Measurements from ENCODE around the gene SIAH1. TPM values are rescaled to one million over a fixed set of nuclear protein-coding genes. Genes with fewer than 3 reads are reported as not detected.

The SIAH1 gene
- total and polyA plus RNA-seq, 2 of the 8 experiments (the other 6 are each of a cell fraction or from before 2014, with no cell fraction given) = 19.5 to 33.9 TPM

GRCh38 chr16:48405153-48405552 lies 19.9 kb upstream of the SIAH1 start:
- no peaks in the 10 kb centered on the region for H3K36me3 ChIP-seq (ENCODE audit: control insufficient read depth in 2 of 4, insufficient read depth in 4 of 4, low read length in 3 of 4)
- H3K18ac ChIP-seq (ENCODE audit: extremely low read depth, low read length) = no peak overlapping the region
- no peak overlapping the region for H3K4ac ChIP-seq (replicated peaks; ENCODE audit: insufficient read length, low read depth, low read length)
- peaks cover 0 to 5% (median 3%) of the 10 kb centered on the region in 4 experiments; a peak in 3 of 7 replicates for H3K4me1 ChIP-seq (replicated peaks in 1 of 4; ENCODE audit: control insufficient read depth in 3 of 4, insufficient read depth in 4 of 4, low read length in 3 of 4)
- no peaks in the 10 kb centered on the region for H3K23me2 ChIP-seq (ENCODE audit: low read depth, low read length)
- no peak overlapping the region for H4K91ac ChIP-seq (replicated peaks; ENCODE audit: insufficient read length, low read length)
- H3K9me3 ChIP-seq (ENCODE audit: insufficient read depth in 2 of 2, low read depth in 1 of 2, low read length in 1 of 2) = no peaks in the 10 kb centered on the region
- no peak overlapping the region for H4K8ac ChIP-seq (ENCODE audit: extremely low read depth, insufficient read depth, low read length)
- 0 out of 2 replicates have a peak overlapping the region, but pooled peaks have one; percentile 34 for H2AFZ ChIP-seq (ENCODE audit: low read length)
- FAIRE-seq (no peak), DNase-seq (ENCODE audit: low read depth in 1 of 2, low spot score in 2 of 2) (no peak)
- H3K4me2 ChIP-seq (ENCODE audit: insufficient read depth in 1 of 2, low read depth in 2 of 2, low read length in 2 of 2) = no peak overlapping the region
- no peak overlapping the region for H2BK5ac ChIP-seq (ENCODE audit: low read depth, low read length)
- H2BK15ac ChIP-seq (ENCODE audit: low read length) = no peak overlapping the region
- no peak overlapping the region for H4K5ac ChIP-seq (ENCODE audit: insufficient read length, low read depth, low read length)
- no peak overlapping the region for H2BK120ac ChIP-seq (replicated peaks; ENCODE audit: low read depth, low read length)
- H3K27me3 ChIP-seq (replicated peaks in 1 of 4; ENCODE audit: control insufficient read depth in 3 of 4, extremely low read depth in 1 of 4, insufficient read depth in 3 of 4, low read length in 3 of 4) = no peaks in the 10 kb centered on the region
- 93% methylated on average over 1 of the region's 1 CpG; no CpG with 5 or more reads in 1 of the 2 experiments for WGBS, 2 experiments (ENCODE audit: extremely low coverage in 1 of 2, insufficient coverage in 1 of 2, insufficient read length in 1 of 2, insufficient replicate concordance in 2 of 2, low coverage in 1 of 2, low lambda C conversion rate in 2 of 2, missing lambda C conversion rate in 1 of 2)
- no peak overlapping the region for H3K27ac ChIP-seq (ENCODE audit: low read depth, low read length)
- H3K56ac ChIP-seq (replicated peaks; ENCODE audit: insufficient read length, low read depth, low read length) = no peak overlapping the region
- no peak overlapping the region for H2BK12ac ChIP-seq (ENCODE audit: low read depth, low read length)
- CTCF ChIA-PET (ENCODE audit: partially characterized antibody) = no interaction called here
- no peak overlapping the region for H2AK5ac ChIP-seq (ENCODE audit: low read depth, low read length)
- no peaks in the 10 kb centered on the region for H4K20me1 ChIP-seq (replicated peaks in 1 of 2; ENCODE audit: control insufficient read depth in 1 of 2, insufficient read depth in 2 of 2, low read length in 2 of 2)
- H3K9ac ChIP-seq (replicated peaks in 1 of 4; ENCODE audit: extremely low read depth in 1 of 4, low read depth in 3 of 4, low read length in 3 of 4) = no peak overlapping the region
- no peaks in the 10 kb centered on the region for H3K79me1 ChIP-seq (ENCODE audit: low read depth, low read length)
- no peak overlapping the region for H3K14ac ChIP-seq (ENCODE audit: insufficient read length)
- POLR2A ChIA-PET (ENCODE audit: partially characterized antibody) = interaction anchor here (1.2 kb wide), 1 partner anchor 9 kb away, joined by 4 read pairs; no protein-coding TSS in a partner anchor
- no peak overlapping the region for H2BK20ac ChIP-seq (ENCODE audit: low read length)
- H3K23ac ChIP-seq (ENCODE audit: insufficient read length) = no peak overlapping the region
- H3K4me3 ChIP-seq (ENCODE audit: extremely low read depth in 1 of 4, insufficient read depth in 2 of 4, low read depth in 3 of 4, low read length in 4 of 4) = no peak overlapping the region
- no peaks in the 10 kb centered on the region for H3K79me2 ChIP-seq (ENCODE audit: control insufficient read depth in 1 of 2, insufficient read depth in 2 of 2, low read length in 2 of 2)
- TF ChIP-seq KDM4A (IDR thresholded peaks at IDR 0.05; ENCODE audit: low read depth, low read length, severe bottlenecking) (no peak), POU5F1 (IDR thresholded peaks at IDR 0.05; ENCODE audit: low read depth, low read length) (no peak), CHD2 (IDR thresholded peaks at IDR 0.05; ENCODE audit: low read length) (no peak), SP4 (IDR thresholded peaks at IDR 0.05; ENCODE audit: low read length) (no peak), SP2 (IDR thresholded peaks at IDR 0.05; ENCODE audit: low read length) (no peak), BACH1 (IDR thresholded peaks at IDR 0.05; ENCODE audit: low read length) (no peak), SIX5 (IDR thresholded peaks at IDR 0.05; ENCODE audit: low read depth, low read length) (no peak), CTCF (IDR thresholded peaks at IDR 0.05; ENCODE audit: control extremely low read depth in 1 of 3, insufficient read depth in 1 of 3, low read depth in 1 of 3, low read length in 3 of 3) (no peak), TAF7 (optimal IDR thresholded peaks at IDR 0.05; ENCODE audit: borderline replicate concordance, low read depth, low read length) (no peak), ZNF274 (IDR thresholded peaks at IDR 0.05; ENCODE audit: borderline replicate concordance, extremely low read depth, low read length) (no peak), SP1 (IDR thresholded peaks at IDR 0.05; ENCODE audit: low read depth, low read length) (no peak), RBBP5 (IDR thresholded peaks at IDR 0.05; ENCODE audit: borderline replicate concordance, low read depth, low read length) (no peak), NRF1 (IDR thresholded peaks at IDR 0.05; ENCODE audit: low read depth, low read length) (no peak)

Measured in H1 (cell line).